GM23338 (cell line): ENCODE measurements around the gene PDHX. TPM values are rescaled to one million over a fixed set of nuclear protein-coding genes. Genes with fewer than 3 reads are reported as not detected.

ENCODE experiments used
- ATAC-seq: fragments of 200-7000 bp; cut with Tn5 transposase; 3 replicates; pipeline ENCODE4 v1.9.1; 2020
- DNase-seq: peaks from one replicate; pipeline ENCODE4 v3.0.0-alpha.2; 2015; ENCODE audit warnings: low spot score
- H2AFZ ChIP-seq: fragments of 200-600 bp; sonication (generic); 2 replicates; pipeline ENCODE4 v1.8.0; 2016; ENCODE audit warnings: antibody characterized with exemption, mild to moderate bottlenecking, moderate library complexity
- H3F3A ChIP-seq: fragments of 200-600 bp; sonication (generic); replicated peaks from 2 replicates; pipeline ENCODE4 v1.8.0; 2017; ENCODE audit warnings: antibody characterized with exemption, mixed run types, low read depth
- H3K27ac ChIP-seq: fragments of 200-600 bp; sonication (generic); 2 replicates; pipeline ENCODE4 v1.6.1; 2016; ENCODE audit warnings: low read depth
- H3K27me3 ChIP-seq: fragments of 200-600 bp; sonication (generic); 2 replicates; pipeline ENCODE4 v1.8.0; 2016; ENCODE audit warnings: mild to moderate bottlenecking, mixed run types, moderate library complexity; ENCODE audit not compliant: insufficient read depth
- H3K36me3 ChIP-seq: fragments of 200-600 bp; sonication (generic); 2 replicates; pipeline ENCODE4 v1.8.0; 2016; ENCODE audit warnings: mild to moderate bottlenecking; ENCODE audit not compliant: insufficient read depth
- H3K4me1 ChIP-seq: fragments of 200-600 bp; sonication (generic); 2 replicates; pipeline ENCODE4 v1.8.0; 2016; ENCODE audit warnings: mild to moderate bottlenecking, moderate library complexity; ENCODE audit not compliant: insufficient read depth
- H3K4me2 ChIP-seq: fragments of 200-600 bp; sonication (generic); 2 replicates; pipeline ENCODE4 v1.7.1; 2017; ENCODE audit warnings: mixed run types
- H3K4me3 ChIP-seq: fragments of 200-600 bp; sonication (generic); 2 replicates; pipeline ENCODE4 v1.6.1; 2016; ENCODE audit warnings: mixed run types
- H3K79me2 ChIP-seq: fragments of 200-600 bp; sonication (generic); replicated peaks from 2 replicates; pipeline ENCODE4 v1.8.0; 2017; ENCODE audit warnings: mild to moderate bottlenecking; ENCODE audit not compliant: insufficient read depth
- H3K9me2 ChIP-seq: fragments of 200-600 bp; sonication (generic); 2 replicates; pipeline ENCODE4 v1.8.0; 2017; ENCODE audit not compliant: insufficient read depth
- H4K20me1 ChIP-seq: fragments of 200-600 bp; sonication (generic); replicated peaks from 2 replicates; pipeline ENCODE4 v1.8.0; 2017; ENCODE audit warnings: mild to moderate bottlenecking; ENCODE audit not compliant: insufficient read depth
- H3K27ac Mint-ChIP-seq: 2 replicates; pipeline ENCODE4 v1.8.0; 2020; ENCODE audit warnings: inconsistent platforms, mild to moderate bottlenecking, moderate library complexity, mixed read lengths
- H3K27me3 Mint-ChIP-seq: 3 replicates; pipeline ENCODE4 v1.8.0; 2022; ENCODE audit warnings: low read depth, mild to moderate bottlenecking, moderate library complexity, mixed read lengths, inconsistent platforms; ENCODE audit not compliant: insufficient read depth, poor library complexity
- H3K36me3 Mint-ChIP-seq: 3 replicates; pipeline ENCODE4 v1.8.0; 2021; ENCODE audit warnings: low read depth, mild to moderate bottlenecking, inconsistent platforms, moderate library complexity, mixed read lengths
- H3K4me1 Mint-ChIP-seq: 3 replicates; pipeline ENCODE4 v1.8.0; 2020; ENCODE audit warnings: mild to moderate bottlenecking, inconsistent platforms, mixed read lengths
- H3K4me3 Mint-ChIP-seq: 3 replicates; pipeline ENCODE4 v1.8.0; 2021; ENCODE audit warnings: moderate library complexity, mild to moderate bottlenecking, inconsistent platforms, mixed read lengths
- H3K9me3 Mint-ChIP-seq: 3 replicates; pipeline ENCODE4 v1.8.0; 2020; ENCODE audit warnings: moderate library complexity, mild to moderate bottlenecking, inconsistent platforms, mixed read lengths
- CREB1 ChIP-seq: fragments of 250-450 bp; sonication (Bioruptor Pico); IDR thresholded peaks from 2 replicates; pipeline ENCODE4 v1.5.0; 2020; ENCODE audit warnings: low read depth, mild to moderate bottlenecking, moderate library complexity
- ETS1 ChIP-seq: IDR thresholded peaks from 2 replicates; pipeline ENCODE4 v1.6.1; 2016; ENCODE audit warnings: antibody characterized with exemption
- EZH2 ChIP-seq: fragments of 200-600 bp; sonication (generic); IDR thresholded peaks from one replicate; pipeline ENCODE4 v1.8.0; 2017; ENCODE audit warnings: antibody characterized with exemption, mild to moderate bottlenecking, low read depth; ENCODE audit not compliant: unreplicated experiment
- EZH2phosphoT487 ChIP-seq: fragments of 200-600 bp; sonication (generic); IDR thresholded peaks from one replicate; pipeline ENCODE4 v1.8.1; 2018; ENCODE audit warnings: antibody characterized with exemption; ENCODE audit not compliant: unreplicated experiment
- JUNB ChIP-seq: IDR thresholded peaks from one replicate; pipeline ENCODE4 v1.6.1; 2016; ENCODE audit warnings: antibody characterized with exemption; ENCODE audit not compliant: unreplicated experiment
- NANOG ChIP-seq: IDR thresholded peaks from 2 replicates; pipeline ENCODE4 v1.6.1; 2016; ENCODE audit warnings: antibody characterized with exemption, borderline replicate concordance
- POLR2AphosphoS5 ChIP-seq: IDR thresholded peaks from 2 replicates; pipeline ENCODE4 v1.6.1; 2016; ENCODE audit warnings: antibody characterized with exemption, low read depth
- STAT1 ChIP-seq: IDR thresholded peaks from one replicate; pipeline ENCODE4 v1.6.1; 2016; ENCODE audit warnings: antibody characterized with exemption; ENCODE audit not compliant: unreplicated experiment
- ZNF114 ChIP-seq: fragments of 250-450 bp; sonication (Bioruptor Pico); IDR thresholded peaks from 2 replicates; pipeline ENCODE4 v1.5.0; 2020; ENCODE audit warnings: mild to moderate bottlenecking, moderate library complexity
- ZNF331 ChIP-seq: fragments of 250-450 bp; sonication (Bioruptor Pico); IDR thresholded peaks from 2 replicates; pipeline ENCODE4 v1.5.0; 2020; ENCODE audit warnings: low read depth, mild to moderate bottlenecking, moderate library complexity
- polyA plus RNA-seq: library from polyadenylated mRNA; unstranded; fragments of >200 nt; fragmentation: Nextera tagmentation; extraction: Ambion mirVana; gene quantifications from 2 replicates; pipeline ENCODE4 v1.2.1, GENCODE V29; 2016
- total RNA-seq: library from RNA; depleted of rRNA; stranded (reverse); fragments of >200 nt; shearing (Covaris generic); gene quantifications from 2 replicates; pipeline ENCODE4 v1.2.3, GENCODE V29; 2014
- TF ChIP-seq, protein P1 (sequence below): IDR thresholded peaks from one replicate; pipeline ENCODE4 v1.6.1; 2018; ENCODE audit warnings: antibody characterized with exemption; ENCODE audit not compliant: unreplicated experiment
- TF ChIP-seq, protein P2 (sequence below): fragments of 250-450 bp; sonication (Bioruptor Pico); IDR thresholded peaks from 2 replicates; pipeline ENCODE4 v1.5.0; 2020; ENCODE audit warnings: mild to moderate bottlenecking, moderate library complexity
- TF ChIP-seq, protein P3 (sequence below), 2 experiments: fragments of 200-600 bp in 1 of 2; sonication (generic) in 1 of 2; conservative IDR thresholded peaks; 2 replicates each; pipeline versions ENCODE4 v1.5.1 to v1.6.1; 2016 to 2017; ENCODE audit warnings: antibody characterized with exemption in 2 of 2, low read depth in 2 of 2, mild to moderate bottlenecking in 2 of 2, moderate library complexity in 1 of 2

The PDHX gene
- total and polyA plus RNA-seq, 2 experiments from 2014 or later = 36.9 to 40.2 TPM

- no peak overlapping the region for H3K4me2 ChIP-seq
- ATAC-seq (no peak), DNase-seq (no peak)
- no peak overlapping the region for H2AFZ ChIP-seq
- H3K79me2 ChIP-seq = no peaks in the 10 kb centered on the region
- H4K20me1 ChIP-seq = no peaks in the 10 kb centered on the region; the same call in 1 of the 2 replicates
- H3K4me3 ChIP-seq = no peak overlapping the region
- H3K27ac ChIP-seq = no peak overlapping the region
- H3K4me1 Mint-ChIP-seq = peaks cover 17% of the 10 kb centered on the region
- H3K36me3 Mint-ChIP-seq = no peaks in the 10 kb centered on the region
- H3K9me2 ChIP-seq = peaks cover 6% of the 10 kb centered on the region
- peaks cover 14% of the 10 kb centered on the region; the same call in 1 of the 2 replicates for H3K4me1 ChIP-seq
- no peaks in the 10 kb centered on the region for H3K9me3 Mint-ChIP-seq
- H3K27me3 ChIP-seq = no peaks in the 10 kb centered on the region
- no peaks in the 10 kb centered on the region for H3K27me3 Mint-ChIP-seq
- no peak overlapping the region for H3K27ac Mint-ChIP-seq
- no peak overlapping the region for H3K4me3 Mint-ChIP-seq
- no peaks in the 10 kb centered on the region for H3K36me3 ChIP-seq
- TF ChIP-seq STAT1 = no peak
- TF ChIP-seq, protein P1, sequence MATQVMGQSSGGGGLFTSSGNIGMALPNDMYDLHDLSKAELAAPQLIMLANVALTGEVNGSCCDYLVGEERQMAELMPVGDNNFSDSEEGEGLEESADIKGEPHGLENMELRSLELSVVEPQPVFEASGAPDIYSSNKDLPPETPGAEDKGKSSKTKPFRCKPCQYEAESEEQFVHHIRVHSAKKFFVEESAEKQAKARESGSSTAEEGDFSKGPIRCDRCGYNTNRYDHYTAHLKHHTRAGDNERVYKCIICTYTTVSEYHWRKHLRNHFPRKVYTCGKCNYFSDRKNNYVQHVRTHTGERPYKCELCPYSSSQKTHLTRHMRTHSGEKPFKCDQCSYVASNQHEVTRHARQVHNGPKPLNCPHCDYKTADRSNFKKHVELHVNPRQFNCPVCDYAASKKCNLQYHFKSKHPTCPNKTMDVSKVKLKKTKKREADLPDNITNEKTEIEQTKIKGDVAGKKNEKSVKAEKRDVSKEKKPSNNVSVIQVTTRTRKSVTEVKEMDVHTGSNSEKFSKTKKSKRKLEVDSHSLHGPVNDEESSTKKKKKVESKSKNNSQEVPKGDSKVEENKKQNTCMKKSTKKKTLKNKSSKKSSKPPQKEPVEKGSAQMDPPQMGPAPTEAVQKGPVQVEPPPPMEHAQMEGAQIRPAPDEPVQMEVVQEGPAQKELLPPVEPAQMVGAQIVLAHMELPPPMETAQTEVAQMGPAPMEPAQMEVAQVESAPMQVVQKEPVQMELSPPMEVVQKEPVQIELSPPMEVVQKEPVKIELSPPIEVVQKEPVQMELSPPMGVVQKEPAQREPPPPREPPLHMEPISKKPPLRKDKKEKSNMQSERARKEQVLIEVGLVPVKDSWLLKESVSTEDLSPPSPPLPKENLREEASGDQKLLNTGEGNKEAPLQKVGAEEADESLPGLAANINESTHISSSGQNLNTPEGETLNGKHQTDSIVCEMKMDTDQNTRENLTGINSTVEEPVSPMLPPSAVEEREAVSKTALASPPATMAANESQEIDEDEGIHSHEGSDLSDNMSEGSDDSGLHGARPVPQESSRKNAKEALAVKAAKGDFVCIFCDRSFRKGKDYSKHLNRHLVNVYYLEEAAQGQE = no peak
- no peak for TF ChIP-seq JUNB
- no peak for TF ChIP-seq ZNF114 (CRISPR knock-in tag)
- no peak for TF ChIP-seq NANOG
- no peak for TF ChIP-seq ZNF331 (CRISPR knock-in tag)
- no peak for TF ChIP-seq ETS1
- no peak for TF ChIP-seq POLR2AphosphoS5
- TF ChIP-seq EZH2phosphoT487 = no peak
- TF ChIP-seq, protein P2, sequence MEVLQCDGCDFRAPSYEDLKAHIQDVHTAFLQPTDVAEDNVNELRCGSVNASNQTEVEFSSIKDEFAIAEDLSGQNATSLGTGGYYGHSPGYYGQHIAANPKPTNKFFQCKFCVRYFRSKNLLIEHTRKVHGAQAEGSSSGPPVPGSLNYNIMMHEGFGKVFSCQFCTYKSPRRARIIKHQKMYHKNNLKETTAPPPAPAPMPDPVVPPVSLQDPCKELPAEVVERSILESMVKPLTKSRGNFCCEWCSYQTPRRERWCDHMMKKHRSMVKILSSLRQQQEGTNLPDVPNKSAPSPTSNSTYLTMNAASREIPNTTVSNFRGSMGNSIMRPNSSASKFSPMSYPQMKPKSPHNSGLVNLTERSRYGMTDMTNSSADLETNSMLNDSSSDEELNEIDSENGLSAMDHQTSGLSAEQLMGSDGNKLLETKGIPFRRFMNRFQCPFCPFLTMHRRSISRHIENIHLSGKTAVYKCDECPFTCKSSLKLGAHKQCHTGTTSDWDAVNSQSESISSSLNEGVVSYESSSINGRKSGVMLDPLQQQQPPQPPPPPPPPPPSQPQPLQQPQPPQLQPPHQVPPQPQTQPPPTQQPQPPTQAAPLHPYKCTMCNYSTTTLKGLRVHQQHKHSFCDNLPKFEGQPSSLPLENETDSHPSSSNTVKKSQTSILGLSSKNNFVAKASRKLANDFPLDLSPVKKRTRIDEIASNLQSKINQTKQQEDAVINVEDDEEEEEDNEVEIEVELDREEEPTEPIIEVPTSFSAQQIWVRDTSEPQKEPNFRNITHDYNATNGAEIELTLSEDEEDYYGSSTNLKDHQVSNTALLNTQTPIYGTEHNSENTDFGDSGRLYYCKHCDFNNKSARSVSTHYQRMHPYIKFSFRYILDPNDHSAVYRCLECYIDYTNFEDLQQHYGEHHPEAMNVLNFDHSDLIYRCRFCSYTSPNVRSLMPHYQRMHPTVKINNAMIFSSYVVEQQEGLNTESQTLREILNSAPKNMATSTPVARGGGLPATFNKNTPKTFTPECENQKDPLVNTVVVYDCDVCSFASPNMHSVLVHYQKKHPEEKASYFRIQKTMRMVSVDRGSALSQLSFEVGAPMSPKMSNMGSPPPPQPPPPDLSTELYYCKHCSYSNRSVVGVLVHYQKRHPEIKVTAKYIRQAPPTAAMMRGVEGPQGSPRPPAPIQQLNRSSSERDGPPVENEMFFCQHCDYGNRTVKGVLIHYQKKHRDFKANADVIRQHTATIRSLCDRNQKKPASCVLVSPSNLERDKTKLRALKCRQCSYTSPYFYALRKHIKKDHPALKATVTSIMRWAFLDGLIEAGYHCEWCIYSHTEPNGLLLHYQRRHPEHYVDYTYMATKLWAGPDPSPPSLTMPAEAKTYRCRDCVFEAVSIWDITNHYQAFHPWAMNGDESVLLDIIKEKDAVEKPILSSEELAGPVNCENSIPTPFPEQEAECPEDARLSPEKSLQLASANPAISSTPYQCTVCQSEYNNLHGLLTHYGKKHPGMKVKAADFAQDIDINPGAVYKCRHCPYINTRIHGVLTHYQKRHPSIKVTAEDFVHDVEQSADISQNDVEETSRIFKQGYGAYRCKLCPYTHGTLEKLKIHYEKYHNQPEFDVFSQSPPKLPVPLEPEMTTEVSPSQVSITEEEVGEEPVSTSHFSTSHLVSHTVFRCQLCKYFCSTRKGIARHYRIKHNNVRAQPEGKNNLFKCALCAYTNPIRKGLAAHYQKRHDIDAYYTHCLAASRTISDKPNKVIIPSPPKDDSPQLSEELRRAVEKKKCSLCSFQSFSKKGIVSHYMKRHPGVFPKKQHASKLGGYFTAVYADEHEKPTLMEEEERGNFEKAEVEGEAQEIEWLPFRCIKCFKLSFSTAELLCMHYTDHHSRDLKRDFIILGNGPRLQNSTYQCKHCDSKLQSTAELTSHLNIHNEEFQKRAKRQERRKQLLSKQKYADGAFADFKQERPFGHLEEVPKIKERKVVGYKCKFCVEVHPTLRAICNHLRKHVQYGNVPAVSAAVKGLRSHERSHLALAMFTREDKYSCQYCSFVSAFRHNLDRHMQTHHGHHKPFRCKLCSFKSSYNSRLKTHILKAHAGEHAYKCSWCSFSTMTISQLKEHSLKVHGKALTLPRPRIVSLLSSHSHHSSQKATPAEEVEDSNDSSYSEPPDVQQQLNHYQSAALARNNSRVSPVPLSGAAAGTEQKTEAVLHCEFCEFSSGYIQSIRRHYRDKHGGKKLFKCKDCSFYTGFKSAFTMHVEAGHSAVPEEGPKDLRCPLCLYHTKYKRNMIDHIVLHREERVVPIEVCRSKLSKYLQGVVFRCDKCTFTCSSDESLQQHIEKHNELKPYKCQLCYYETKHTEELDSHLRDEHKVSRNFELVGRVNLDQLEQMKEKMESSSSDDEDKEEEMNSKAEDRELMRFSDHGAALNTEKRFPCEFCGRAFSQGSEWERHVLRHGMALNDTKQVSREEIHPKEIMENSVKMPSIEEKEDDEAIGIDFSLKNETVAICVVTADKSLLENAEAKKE = no peak
- TF ChIP-seq CREB1 (CRISPR knock-in tag) = no peak
- TF ChIP-seq, protein P3, sequence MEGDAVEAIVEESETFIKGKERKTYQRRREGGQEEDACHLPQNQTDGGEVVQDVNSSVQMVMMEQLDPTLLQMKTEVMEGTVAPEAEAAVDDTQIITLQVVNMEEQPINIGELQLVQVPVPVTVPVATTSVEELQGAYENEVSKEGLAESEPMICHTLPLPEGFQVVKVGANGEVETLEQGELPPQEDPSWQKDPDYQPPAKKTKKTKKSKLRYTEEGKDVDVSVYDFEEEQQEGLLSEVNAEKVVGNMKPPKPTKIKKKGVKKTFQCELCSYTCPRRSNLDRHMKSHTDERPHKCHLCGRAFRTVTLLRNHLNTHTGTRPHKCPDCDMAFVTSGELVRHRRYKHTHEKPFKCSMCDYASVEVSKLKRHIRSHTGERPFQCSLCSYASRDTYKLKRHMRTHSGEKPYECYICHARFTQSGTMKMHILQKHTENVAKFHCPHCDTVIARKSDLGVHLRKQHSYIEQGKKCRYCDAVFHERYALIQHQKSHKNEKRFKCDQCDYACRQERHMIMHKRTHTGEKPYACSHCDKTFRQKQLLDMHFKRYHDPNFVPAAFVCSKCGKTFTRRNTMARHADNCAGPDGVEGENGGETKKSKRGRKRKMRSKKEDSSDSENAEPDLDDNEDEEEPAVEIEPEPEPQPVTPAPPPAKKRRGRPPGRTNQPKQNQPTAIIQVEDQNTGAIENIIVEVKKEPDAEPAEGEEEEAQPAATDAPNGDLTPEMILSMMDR (conservative IDR thresholded peaks at IDR 0.05; ENCODE audit: low read depth in 2 of 2) = no peak
- TF ChIP-seq EZH2 = no peak
- H3F3A ChIP-seq = no peaks in the 10 kb centered on the region
Observed at GRCh38 chr11:35007277-35007676, 90.9 kb downstream of the PDHX start.
